Measurements from ENCODE around the gene DOK7.

Gene DOK7

DNA sequence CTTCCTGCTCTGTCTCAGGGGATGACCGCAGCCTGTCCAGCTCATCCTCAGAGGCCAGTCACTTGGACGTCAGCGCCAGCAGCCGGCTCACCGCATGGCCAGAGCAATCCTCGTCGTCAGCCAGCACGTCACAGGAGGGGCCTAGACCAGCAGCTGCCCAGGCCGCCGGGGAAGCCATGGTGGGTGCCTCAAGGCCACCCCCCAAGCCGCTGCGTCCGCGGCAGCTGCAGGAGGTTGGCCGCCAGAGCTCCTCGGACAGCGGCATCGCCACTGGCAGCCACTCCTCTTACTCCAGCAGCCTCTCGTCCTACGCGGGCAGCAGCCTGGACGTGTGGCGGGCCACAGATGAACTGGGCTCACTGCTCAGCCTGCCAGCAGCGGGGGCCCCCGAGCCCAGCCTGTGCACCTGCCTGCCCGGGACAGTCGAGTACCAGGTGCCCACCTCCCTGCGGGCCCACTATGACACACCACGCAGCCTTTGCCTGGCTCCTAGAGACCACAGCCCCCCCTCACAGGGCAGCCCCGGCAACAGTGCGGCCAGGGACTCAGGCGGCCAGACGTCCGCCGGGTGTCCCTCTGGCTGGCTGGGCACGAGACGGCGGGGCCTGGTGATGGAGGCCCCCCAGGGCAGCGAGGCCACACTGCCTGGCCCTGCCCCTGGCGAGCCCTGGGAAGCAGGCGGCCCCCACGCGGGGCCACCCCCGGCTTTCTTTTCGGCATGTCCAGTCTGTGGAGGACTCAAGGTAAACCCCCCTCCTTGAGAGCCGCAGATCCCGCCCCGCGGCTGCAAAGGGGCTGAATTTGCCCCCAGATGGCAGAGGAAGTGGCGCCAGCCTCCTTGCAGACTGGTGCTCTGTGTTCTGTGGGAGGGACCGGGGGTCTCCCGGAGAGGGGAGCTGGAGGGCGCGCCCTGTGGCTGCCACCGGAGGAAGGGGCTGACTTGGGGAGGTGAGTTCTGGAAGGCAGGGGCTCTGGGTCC lies 29.9 kb downstream of the DOK7 start:
- DNase-seq = no peak

- no peak for DNase-seq
Measured at GRCh38 chr4:3493720-3494461, 30.8 kb downstream of the DOK7 start.

- DNase-seq = no peak
Measured at GRCh38 chr4:3494462-3494871, 31.4 kb downstream of the DOK7 start.

GRCh38 chr4:3495204-3495975 lies 32.3 kb downstream of the DOK7 start:
- no peak for DNase-seq

GRCh38 chr4:3496021-3496420 lies 32.9 kb downstream of the DOK7 start:
- no peak for DNase-seq

GRCh38 chr4:3497095-3497494 lies 34.0 kb downstream of the DOK7 start:
- DNase-seq = no peak

- DNase-seq = no peak
Measured at GRCh38 chr4:3497523-3498389, 34.6 kb downstream of the DOK7 start.

DNA sequence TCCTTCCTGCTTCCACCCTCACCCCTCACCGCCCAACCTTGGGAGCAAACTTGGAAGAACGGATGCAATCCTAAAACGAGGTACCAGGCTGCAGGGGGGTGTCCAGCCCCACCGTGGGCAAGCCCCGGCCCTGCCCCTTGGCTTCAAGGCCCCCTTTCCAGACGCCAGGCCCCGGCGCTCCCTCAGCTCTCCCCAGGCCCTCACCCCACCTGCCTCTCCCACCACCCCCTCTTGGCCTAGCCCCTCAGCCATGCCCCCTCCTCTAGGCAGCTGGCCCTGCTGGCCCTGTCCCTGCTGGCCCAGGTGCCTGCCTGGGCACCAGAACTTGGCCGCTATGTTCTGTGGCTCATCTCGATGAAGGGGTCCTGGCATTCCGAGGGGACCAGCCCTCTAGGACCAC lies 35.3 kb downstream of the DOK7 start:
- no peak for DNase-seq

- DNase-seq = no peak
Measured at GRCh38 chr4:3498901-3499510, 35.9 kb downstream of the DOK7 start.

- DNase-seq = no peak
Measured at GRCh38 chr4:3499710-3500109, 36.6 kb downstream of the DOK7 start.

- DNase-seq = no peak
Measured at GRCh38 chr4:3500111-3500510, 37.0 kb downstream of the DOK7 start.

GRCh38 chr4:3500634-3501101 lies 37.6 kb downstream of the DOK7 start:
- no peak for DNase-seq

- DNase-seq = no peak
Measured at GRCh38 chr4:3501126-3501824, 38.2 kb downstream of the DOK7 start.

DNA sequence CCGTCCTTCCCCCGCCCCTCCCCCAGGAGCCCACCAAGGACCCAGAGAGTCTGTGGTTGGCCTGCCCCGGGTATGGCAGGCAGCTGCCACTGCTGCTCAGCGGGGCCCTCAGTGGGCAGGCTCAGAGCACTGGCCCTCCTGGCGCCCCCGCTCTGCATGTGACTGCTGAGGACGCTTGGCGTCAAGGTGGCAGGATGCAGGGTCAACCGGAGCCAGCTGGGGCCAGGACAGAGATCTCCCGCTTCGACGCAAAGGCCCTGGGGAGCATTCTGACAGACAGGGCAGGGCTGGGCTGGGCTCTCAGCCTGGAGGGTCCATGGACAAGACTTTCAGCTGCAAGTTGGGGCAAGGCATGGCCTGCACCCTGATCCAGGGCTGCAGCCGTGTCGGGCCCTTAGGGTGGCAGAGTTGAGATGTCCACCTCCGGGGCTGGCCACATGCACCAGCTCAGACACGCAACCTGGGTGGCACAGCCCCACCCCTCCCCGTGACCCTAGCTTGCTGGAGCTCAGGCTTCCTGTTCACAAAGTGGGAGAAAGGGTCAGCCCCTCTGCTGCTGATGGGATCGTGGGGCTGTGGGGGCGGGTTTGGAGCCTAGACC lies 38.8 kb downstream of the DOK7 start:
- DNase-seq = no peak

GRCh38 chr4:3502941-3503936 lies 40.1 kb downstream of the DOK7 start:
- no peak for DNase-seq

GRCh38 chr4:3505231-3505630 lies 42.1 kb downstream of the DOK7 start:
- DNase-seq = no peak

DNA sequence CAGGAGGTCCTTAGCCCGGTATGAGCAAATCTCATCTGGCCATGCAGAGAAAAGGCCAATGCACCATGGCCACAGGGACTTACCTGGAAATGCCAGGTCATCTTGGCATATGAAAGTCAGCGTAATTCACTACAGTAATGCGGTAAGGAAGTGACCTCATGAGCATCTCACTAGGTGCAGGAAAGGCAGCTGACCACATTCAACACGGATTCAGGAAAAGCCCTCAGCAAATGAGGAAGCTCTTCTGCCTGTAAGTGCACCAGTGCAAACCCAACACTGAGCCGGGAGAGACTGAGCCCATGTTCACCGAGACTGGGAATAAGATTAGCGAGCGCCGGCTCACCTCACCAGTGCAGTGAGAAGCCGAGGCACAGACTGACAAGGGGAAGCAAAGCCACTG lies 45.4 kb downstream of the DOK7 start:
- DNase-seq = no peak

DNA sequence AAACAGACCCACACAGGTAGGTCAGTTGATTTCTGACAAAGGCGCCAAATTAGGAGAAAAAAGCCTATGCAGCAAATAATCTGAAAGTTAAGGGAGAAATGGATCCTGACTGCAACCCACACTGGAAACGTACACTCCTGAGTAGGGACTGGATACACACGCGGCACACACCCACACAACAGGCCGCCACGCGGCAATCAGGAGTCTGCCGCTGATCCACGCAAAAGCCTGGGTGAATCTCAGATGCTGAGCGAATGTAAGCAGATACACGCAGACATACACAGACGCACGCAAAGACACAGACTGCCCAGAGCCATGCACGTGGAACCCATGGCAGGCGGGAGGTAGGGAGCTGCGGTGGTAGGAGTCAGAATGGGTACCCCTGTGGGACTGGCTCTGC lies 47.4 kb downstream of the DOK7 start:
- DNase-seq = no peak

- DNase-seq = no peak
Measured at GRCh38 chr4:3511187-3511586, 48.1 kb downstream of the DOK7 start.

Data from hippocampal formation (tissue), 2 donors.